RWPE2 (cell line): ENCODE data around the gene TSPAN33.
"Not testable (repeated sequence)": the region's sequence is repeated elsewhere in the genome, so short reads cannot be mapped to it uniquely, and the experiment has no call there.

Experiments used
- ATAC-seq: fragments of 200-7000 bp; cut with Tn5 transposase; 3 replicates; pipeline ENCODE4 v1.9.1; 2021; ENCODE audit warnings: low read depth
- DNase-seq: peaks from one replicate; pipeline ENCODE4 v3.0.0-alpha.2; 2020; ENCODE audit warnings: low spot score
- H3K27ac ChIP-seq: fragments of 450-650 bp; 2 replicates; pipeline ENCODE4 v1.5.1; 2017; ENCODE audit warnings: mild to moderate bottlenecking; ENCODE audit not compliant: poor library complexity, severe bottlenecking
- H3K27me3 ChIP-seq: fragments of 250-450 bp; sonication (Bioruptor Pico); 2 replicates; pipeline ENCODE4 v1.5.1; 2021; ENCODE audit warnings: mild to moderate bottlenecking, moderate library complexity; ENCODE audit not compliant: insufficient read depth, poor library complexity, severe bottlenecking
- H3K36me3 ChIP-seq: fragments of 250-450 bp; sonication (Bioruptor Pico); 2 replicates; pipeline ENCODE4 v1.5.1; 2020; ENCODE audit warnings: low read depth, mild to moderate bottlenecking, moderate library complexity
- H3K4me1 ChIP-seq: fragments of 250-450 bp; sonication (Bioruptor Pico); 2 replicates; pipeline ENCODE4 v1.5.1; 2021; ENCODE audit warnings: mild to moderate bottlenecking, moderate library complexity; ENCODE audit not compliant: insufficient read depth, poor library complexity, severe bottlenecking
- H3K4me3 ChIP-seq: fragments of 250-450 bp; sonication (Bioruptor Pico); 2 replicates; pipeline ENCODE4 v1.5.1; 2021; ENCODE audit warnings: mild to moderate bottlenecking, moderate library complexity; ENCODE audit not compliant: severe bottlenecking
- H3K9me3 ChIP-seq: fragments of 250-450 bp; sonication (Bioruptor Pico); 2 replicates; pipeline ENCODE4 v1.5.1; 2021; ENCODE audit warnings: mild to moderate bottlenecking, moderate library complexity; ENCODE audit not compliant: severe bottlenecking
- CTCF ChIP-seq: fragments of 450-650 bp; IDR thresholded peaks from one replicate; pipeline ENCODE4 v1.5.1; 2017; ENCODE audit warnings: mild to moderate bottlenecking, moderate library complexity; ENCODE audit not compliant: poor library complexity, severe bottlenecking

The TSPAN33 gene

GRCh38 chr7:129169686-129170440 lies 25.4 kb downstream of the TSPAN33 start:
- H3K27me3 ChIP-seq: no peaks in the 10 kb centered on the region
- no peak for DNase-seq
- H3K9me3 ChIP-seq: no peaks in the 10 kb centered on the region
- no peaks in the 10 kb centered on the region for H3K4me1 ChIP-seq
- H3K27ac ChIP-seq: no peak overlapping the region
- no peaks in the 10 kb centered on the region for H3K36me3 ChIP-seq
- no peak for ATAC-seq
- no peak for TF ChIP-seq CTCF
- H3K4me3 ChIP-seq: peak overlapping the region; percentile 26

GRCh38 chr7:129170441-129171021 lies 26.0 kb downstream of the TSPAN33 start:
- H3K27ac ChIP-seq: no peak overlapping the region
- H3K4me1 ChIP-seq: no peaks in the 10 kb centered on the region

GRCh38 chr7:129173861-129174260 lies 29.4 kb downstream of the TSPAN33 start:
- H3K4me1 ChIP-seq, H3K9me3 ChIP-seq, H3K27ac ChIP-seq, H3K36me3 ChIP-seq, H3K27me3 ChIP-seq, DNase-seq, H3K4me3 ChIP-seq, ATAC-seq: not testable (repeated sequence)

More at GRCh38 chr7:129170441-129171021, 26.0 kb downstream of the TSPAN33 start:
- Histone ChIP-seq H3K9me3 (no peaks in the 10 kb centered on the region), H3K36me3 (no peaks in the 10 kb centered on the region), H3K27me3 (no peaks in the 10 kb centered on the region), H3K4me3 (no peak overlapping the region)
- no peak for TF ChIP-seq CTCF
- no peak for ATAC-seq
- no peak for DNase-seq

- no peak for TF ChIP-seq CTCF
- Histone ChIP-seq H3K4me1 (no peaks in the 10 kb centered on the region), H3K9me3 (peaks cover 2% of the 10 kb centered on the region), H3K27ac (no peak overlapping the region), H3K4me3 (no peak overlapping the region), H3K27me3 (no peaks in the 10 kb centered on the region), H3K36me3 (no peaks in the 10 kb centered on the region)
- ATAC-seq: no peak
- DNase-seq: no peak
Measured at GRCh38 chr7:129176916-129177710, 32.6 kb downstream of the TSPAN33 start.

- H3K27ac ChIP-seq: no peak overlapping the region
- ATAC-seq: peak; percentile 60
- no peaks in the 10 kb centered on the region for H3K27me3 ChIP-seq
- DNase-seq: no peak
- peaks cover 2% of the 10 kb centered on the region for H3K9me3 ChIP-seq
- no peak for TF ChIP-seq CTCF
- H3K4me1 ChIP-seq: peaks cover 4% of the 10 kb centered on the region
- no peak overlapping the region for H3K4me3 ChIP-seq
- no peaks in the 10 kb centered on the region for H3K36me3 ChIP-seq
Measured at GRCh38 chr7:129184981-129185670, 40.6 kb downstream of the TSPAN33 start.
